ENCODE results near the gene PLCB1. TPM values are rescaled to one million over a fixed set of nuclear protein-coding genes. Genes with fewer than 3 reads are reported as not detected.

PLCB1 gene
- total RNA-seq, 1 donor from 2014 or later, result 6.3 TPM

- ATAC-seq (no peak), DNase-seq (no peak)
- Histone ChIP-seq H3K4me3 (no peak overlapping the region), H3K4me1 (no peaks in the 10 kb centered on the region), H3K9me3 (no peaks in the 10 kb centered on the region), H3K27me3 (ENCODE audit: low read depth) (no peaks in the 10 kb centered on the region), H3K36me3 (no peaks in the 10 kb centered on the region), H3K27ac (no peak overlapping the region)
- no peak for TF ChIP-seq CTCF (IDR thresholded peaks at IDR 0.05)
- intact Hi-C loops (cut with DNase I), result no loop called here
Measured at GRCh38 chr20:8778387-8778786, 646.3 kb downstream of the PLCB1 start.

DNA sequence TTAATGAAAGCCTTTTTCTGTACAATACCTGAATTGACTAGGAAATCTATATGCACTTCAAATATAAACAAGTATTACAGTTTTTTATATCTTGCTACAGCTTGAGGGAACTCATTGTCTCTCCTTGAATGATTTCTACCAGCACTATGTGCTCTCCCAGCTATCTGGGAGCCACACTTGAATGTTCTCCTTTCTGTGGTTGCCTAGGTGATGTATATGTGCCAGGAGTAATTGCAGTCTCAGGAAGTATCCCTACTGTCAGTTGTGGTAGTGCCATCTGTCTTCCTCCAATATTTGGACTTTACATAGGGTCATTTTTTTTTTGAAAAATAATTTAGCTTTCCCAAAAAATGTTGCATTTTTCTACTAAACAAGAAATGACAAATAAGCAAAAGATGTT is 648.8 kb downstream of the PLCB1 start:
- DNase-seq (no peak), ATAC-seq (no peak)
- intact Hi-C loops (cut with DNase I), result no loop called here
- TF ChIP-seq CTCF (IDR thresholded peaks at IDR 0.05), result no peak
- Histone ChIP-seq H3K27me3 (ENCODE audit: low read depth) (no peaks in the 10 kb centered on the region), H3K36me3 (no peaks in the 10 kb centered on the region), H3K4me1 (no peaks in the 10 kb centered on the region), H3K9me3 (no peaks in the 10 kb centered on the region), H3K27ac (no peak overlapping the region), H3K4me3 (no peak overlapping the region)

DNA sequence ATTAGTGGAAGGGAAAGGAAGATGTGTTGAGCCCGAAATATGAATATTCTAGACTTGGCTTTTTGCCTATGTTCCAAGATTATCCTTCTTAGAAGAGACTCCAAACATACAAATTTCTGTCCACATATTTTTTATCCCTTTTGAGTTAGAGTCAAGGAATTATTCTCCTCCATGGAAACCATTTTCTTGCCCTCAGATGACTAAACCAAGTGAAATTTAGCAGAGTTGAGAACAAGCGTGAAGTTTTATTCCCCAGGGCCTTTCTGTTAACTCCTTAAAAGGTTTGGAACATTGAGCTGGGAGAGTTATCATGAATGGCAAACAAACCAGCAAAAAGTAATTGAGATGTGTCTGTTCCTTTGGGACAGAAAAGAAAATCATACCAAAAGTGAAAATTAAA is 650.7 kb downstream of the PLCB1 start:
- ATAC-seq (no peak), DNase-seq (no peak)
- Histone ChIP-seq H3K9me3 (no peaks in the 10 kb centered on the region), H3K4me1 (no peaks in the 10 kb centered on the region), H3K27me3 (ENCODE audit: low read depth) (no peaks in the 10 kb centered on the region), H3K27ac (no peak overlapping the region), H3K4me3 (no peak overlapping the region), H3K36me3 (no peaks in the 10 kb centered on the region)
- intact Hi-C loops (cut with DNase I), result no loop called here
- no peak for TF ChIP-seq CTCF (IDR thresholded peaks at IDR 0.05)

DNA sequence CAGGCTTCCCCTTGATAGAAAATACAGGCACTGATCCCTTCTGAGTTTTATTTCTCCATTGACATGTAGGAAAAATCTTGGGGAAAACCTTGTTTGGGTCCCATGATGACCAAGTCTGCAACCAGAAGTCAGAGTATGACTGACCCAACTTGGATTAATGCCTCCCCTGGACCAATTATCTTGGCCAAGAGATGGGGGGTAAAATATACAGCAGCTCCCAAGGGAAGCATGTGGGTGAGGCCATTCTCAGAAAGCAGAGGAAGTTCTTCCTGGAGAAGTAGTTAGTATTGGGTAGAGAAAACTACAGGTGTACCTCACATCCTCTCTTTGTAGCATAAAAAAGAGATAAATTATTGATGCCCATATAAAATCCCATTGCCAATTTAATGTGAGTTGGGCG is 651.7 kb downstream of the PLCB1 start:
- intact Hi-C loops (cut with DNase I), result no loop called here
- no peak overlapping the region for H3K4me3 ChIP-seq
- no peaks in the 10 kb centered on the region for H3K9me3 ChIP-seq
- DNase-seq (no peak), ATAC-seq (no peak)
- no peaks in the 10 kb centered on the region for H3K36me3 ChIP-seq
- TF ChIP-seq CTCF (IDR thresholded peaks at IDR 0.05), result no peak
- no peaks in the 10 kb centered on the region for H3K27me3 ChIP-seq (ENCODE audit: low read depth)
- no peak overlapping the region for H3K27ac ChIP-seq
- H3K4me1 ChIP-seq, result no peaks in the 10 kb centered on the region

DNA sequence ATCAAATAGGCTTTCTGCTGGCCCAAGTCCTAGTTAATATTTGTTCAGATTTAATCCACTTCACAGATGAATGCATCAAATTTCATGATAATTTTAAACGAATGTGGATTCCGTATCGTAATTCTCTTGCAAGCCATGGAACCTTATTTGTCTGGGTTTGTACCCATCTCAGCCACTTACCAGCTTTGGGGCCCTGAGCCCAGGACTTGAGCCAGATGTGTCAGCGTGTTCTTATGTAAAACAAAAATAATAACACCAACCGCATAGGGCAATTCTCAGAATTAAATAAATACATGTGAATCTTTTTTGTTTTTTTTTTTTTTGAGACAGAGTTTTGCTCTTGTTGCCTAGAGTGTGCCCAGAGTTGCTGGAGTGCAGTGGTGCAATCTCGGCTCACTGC is 654.3 kb downstream of the PLCB1 start:
- H3K27me3 ChIP-seq (ENCODE audit: low read depth), result no peaks in the 10 kb centered on the region
- intact Hi-C loops (cut with DNase I), result no loop called here
- no peak for ATAC-seq

More for the DNA sequence above, 654.3 kb downstream of the PLCB1 start:
- H3K9me3 ChIP-seq, result no peaks in the 10 kb centered on the region
- no peaks in the 10 kb centered on the region for H3K4me1 ChIP-seq
- no peak for TF ChIP-seq CTCF (IDR thresholded peaks at IDR 0.05)
- no peak overlapping the region for H3K4me3 ChIP-seq
- no peaks in the 10 kb centered on the region for H3K36me3 ChIP-seq
- no peak overlapping the region for H3K27ac ChIP-seq
- no peak for DNase-seq
